Naive thymus-derived CD4-positive, alpha-beta T cell (primary cell): ENCODE measurements around the gene ARMC7. TPM values are rescaled to one million over a fixed set of nuclear protein-coding genes. Genes with fewer than 3 reads are reported as not detected.
"Not testable (repeated sequence)": the region's sequence is repeated elsewhere in the genome, so short reads cannot be mapped to it uniquely, and the experiment has no call there.

Experiments
- ATAC-seq: fragments of 150-1000 bp; cut with Tn5 transposase; 2 replicates; pipeline ENCODE4 v1.10.0; 2021; ENCODE audit warnings: mild to moderate bottlenecking, moderate library complexity
- CTCF ChIA-PET: fragments of 350-600 bp; sonication (Branson Sonifier 250); formaldehyde crosslinking; loops from one replicate; lab custom pipeline; 2021; ENCODE audit warnings: antibody characterized with exemption; lab: Charles Lee
- POLR2A ChIA-PET: fragments of 350-600 bp; sonication (Branson Sonifier 250); formaldehyde crosslinking; loops from one replicate; lab custom pipeline; 2021; ENCODE audit warnings: antibody characterized with exemption, inconsistent platforms; lab: Charles Lee
- DNase-seq, 9 donors: peaks; one replicate each; pipeline versions ENCODE4 v3.0.0 to v3.0.0-alpha.2; 2020 to 2022; ENCODE audit warnings: mixed read lengths in 1 of 9
- H3K27ac ChIP-seq: one replicate; pipeline ENCODE4 v1.7.0; 2013; ENCODE audit warnings: mild to moderate bottlenecking, low read depth, low read length, moderate library complexity
- H3K27me3 ChIP-seq, 2 donors: one replicate each; pipeline ENCODE4 v1.7.0; 2013; ENCODE audit warnings: low read length in 2 of 2, mild to moderate bottlenecking in 2 of 2, moderate library complexity in 2 of 2; ENCODE audit not compliant: control insufficient read depth in 2 of 2, insufficient read depth in 2 of 2
- H3K36me3 ChIP-seq, 3 experiments: 1 replicate in 2 of 3; 2 replicates in 1 of 3; pipeline ENCODE4 v1.7.0; 2013; ENCODE audit warnings: low read length in 3 of 3, mild to moderate bottlenecking in 3 of 3, moderate library complexity in 1 of 3; ENCODE audit not compliant: insufficient read depth in 3 of 3, control insufficient read depth in 2 of 3
- H3K4me1 ChIP-seq, 2 donors: one replicate each; pipeline ENCODE4 v1.7.0; 2013; ENCODE audit warnings: low read length in 2 of 2, mild to moderate bottlenecking in 2 of 2, moderate library complexity in 1 of 2; ENCODE audit not compliant: control insufficient read depth in 2 of 2, insufficient read depth in 2 of 2
- H3K4me3 ChIP-seq: 2 replicates; pipeline ENCODE4 v1.7.0; 2013; ENCODE audit warnings: mild to moderate bottlenecking, low read length
- H3K9me3 ChIP-seq, 3 experiments: 1 replicate in 2 of 3; 2 replicates in 1 of 3; pipeline ENCODE4 v1.7.0; 2013; ENCODE audit warnings: low read length in 3 of 3; ENCODE audit not compliant: control insufficient read depth in 2 of 3
- H3K27ac Mint-ChIP-seq, 9 donors: one replicate each; pipeline ENCODE4 v1.8.0; 2020 to 2022; ENCODE audit warnings: mixed read lengths in 9 of 9, mild to moderate bottlenecking in 8 of 9, moderate library complexity in 5 of 9, inconsistent platforms in 2 of 9
- H3K27me3 Mint-ChIP-seq, 5 donors: one replicate each; pipeline ENCODE4 v1.8.0; 2021 to 2022; ENCODE audit warnings: mixed read lengths in 5 of 5, mild to moderate bottlenecking in 1 of 5
- H3K36me3 Mint-ChIP-seq, 5 donors: one replicate each; pipeline ENCODE4 v1.8.0; 2020 to 2022; ENCODE audit warnings: mixed read lengths in 5 of 5, mild to moderate bottlenecking in 3 of 5, inconsistent platforms in 1 of 5
- H3K4me1 Mint-ChIP-seq, 7 donors: one replicate each; pipeline ENCODE4 v1.8.0; 2020 to 2022; ENCODE audit warnings: mixed read lengths in 7 of 7, mild to moderate bottlenecking in 3 of 7, inconsistent platforms in 1 of 7
- H3K4me3 Mint-ChIP-seq, 10 donors: one replicate each; pipeline ENCODE4 v1.8.0; 2020 to 2022; ENCODE audit warnings: mild to moderate bottlenecking in 10 of 10, mixed read lengths in 10 of 10, moderate library complexity in 6 of 10, inconsistent platforms in 2 of 10
- H3K9me3 Mint-ChIP-seq, 11 donors: one replicate each; pipeline ENCODE4 v1.8.0; 2020 to 2022; ENCODE audit warnings: mixed read lengths in 11 of 11, mild to moderate bottlenecking in 4 of 11, inconsistent platforms in 1 of 11, moderate library complexity in 1 of 11
- intact Hi-C, 2 donors: fragments of 100-400 bp; cut with micrococcal nuclease; formaldehyde crosslinking; loops; one replicate each; pipeline ENCODE4 v1.15.1; 2023
- polyA plus RNA-seq, 2 donors: library from polyadenylated mRNA; unstranded; fragments of 300-500 nt; fragmentation: Illumina TruSeq; gene quantifications; one replicate each; pipeline ENCODE4 v1.2.3, GENCODE V29; 2021
- total RNA-seq, 6 experiments: library from RNA in 5 of 6; stranded (reverse) in 5 of 6; gene quantifications; 1 replicate in 5 of 6; 2 replicates in 1 of 6; pipeline ENCODE4 v1.2.3 and lab custom pipeline; 2021 to 2026

ARMC7 gene
- total and polyA plus RNA-seq, 7 experiments from 2014 or later, result 1.8 to 18.9 (median 10.5) TPM

DNA sequence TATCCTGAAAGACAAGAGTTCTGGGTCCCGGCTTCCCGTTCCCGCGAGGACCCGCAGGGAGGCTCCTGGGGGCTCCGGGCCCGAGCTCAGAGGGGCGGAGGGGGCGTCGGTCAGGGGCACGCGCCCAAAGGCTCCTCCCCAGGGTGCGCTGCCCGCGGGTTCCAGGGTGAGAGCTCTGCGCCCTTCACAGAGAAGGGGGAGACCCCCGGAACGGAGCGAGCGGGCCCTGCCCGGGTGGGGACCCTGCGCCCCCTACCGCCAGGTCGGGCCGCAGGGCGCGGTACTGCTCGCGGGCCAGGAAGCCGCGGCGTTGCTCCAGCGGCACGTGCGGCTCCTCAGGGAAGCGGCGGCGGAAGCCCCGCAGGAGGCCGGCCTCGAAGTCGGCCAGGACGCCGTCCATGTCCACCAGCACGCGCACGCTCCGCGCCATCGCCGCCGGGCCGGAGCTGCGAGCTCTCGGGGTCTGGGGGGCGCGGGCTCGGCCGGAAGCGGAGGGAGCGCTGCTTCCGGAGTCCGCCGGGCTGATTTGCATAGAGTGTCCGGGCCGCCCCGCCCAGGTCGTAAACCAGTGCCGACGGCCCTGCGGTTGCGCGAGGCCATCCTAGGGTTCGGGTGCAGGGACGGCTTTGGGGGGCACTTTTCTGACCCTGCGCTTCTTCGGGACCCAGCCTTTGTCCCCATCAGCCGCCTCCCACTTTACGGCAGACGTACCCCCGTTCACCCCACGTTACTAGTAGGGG lies 21.7 kb downstream of the ARMC7 start, which contains the start of gene NT5C:
Gene NT5C, minus strand, starts transcription at position 465 of the 740 bp plus-strand sequence. Its CDS starts 35 bp downstream, at position 430.
- Histone ChIP-seq H3K27me3 (no peaks in the 10 kb centered on the region), H3K36me3 (peaks cover 0 to 14% (median 0%) of the 10 kb centered on the region in 3 experiments), H3K4me3 (peak within 1 kb of the TSS; percentile 71), H3K9me3 (no peaks in the 10 kb centered on the region), H3K4me1 (peaks cover 5 to 7% of the 10 kb centered on the region in 2 donors), H3K27ac (peak within 1 kb of the TSS; percentile 84)
- H3K4me3 Mint-ChIP-seq, result peak within 1 kb of the TSS; percentile 79 to 93 (median 88)
- H3K9me3 Mint-ChIP-seq, result no peaks in the 10 kb centered on the region
- H3K27ac Mint-ChIP-seq, result peak within 1 kb of the TSS; percentile 76 to 93 (median 88)
- POLR2A ChIA-PET, result interaction anchor here (0.6 to 2.4 kb wide), 15 partner anchors 9 to 385 kb away, joined by 3 to 14 read pairs (median 5); partner anchors contain the start of genes ARMC7, JPT1, SUMO2 and TSEN54
- peaks cover 7 to 23% (median 10%) of the 10 kb centered on the region in 7 donors for H3K4me1 Mint-ChIP-seq
- H3K36me3 Mint-ChIP-seq, result peaks cover 0 to 7% (median 0%) of the 10 kb centered on the region in 5 donors
- ATAC-seq (peak; percentile 85), DNase-seq (peak; percentile 32 to 82 (median 50))
- CTCF ChIA-PET, result interaction anchor here (0.6 to 3.7 kb wide), 17 partner anchors 10 to 170 kb away, joined by 3 to 41 read pairs (median 4); no protein-coding TSS in a partner anchor
- H3K27me3 Mint-ChIP-seq, result no peaks in the 10 kb centered on the region
- intact Hi-C loops, result loop anchor here (1.0 to 5.0 kb wide), 7 partner anchors 17 to 51 kb away; partner anchors contain the start of genes JPT1 (in 2 of the 2), SUMO2 (in 2 of the 2) and ARMC7 (in 1 of the 2)

DNA sequence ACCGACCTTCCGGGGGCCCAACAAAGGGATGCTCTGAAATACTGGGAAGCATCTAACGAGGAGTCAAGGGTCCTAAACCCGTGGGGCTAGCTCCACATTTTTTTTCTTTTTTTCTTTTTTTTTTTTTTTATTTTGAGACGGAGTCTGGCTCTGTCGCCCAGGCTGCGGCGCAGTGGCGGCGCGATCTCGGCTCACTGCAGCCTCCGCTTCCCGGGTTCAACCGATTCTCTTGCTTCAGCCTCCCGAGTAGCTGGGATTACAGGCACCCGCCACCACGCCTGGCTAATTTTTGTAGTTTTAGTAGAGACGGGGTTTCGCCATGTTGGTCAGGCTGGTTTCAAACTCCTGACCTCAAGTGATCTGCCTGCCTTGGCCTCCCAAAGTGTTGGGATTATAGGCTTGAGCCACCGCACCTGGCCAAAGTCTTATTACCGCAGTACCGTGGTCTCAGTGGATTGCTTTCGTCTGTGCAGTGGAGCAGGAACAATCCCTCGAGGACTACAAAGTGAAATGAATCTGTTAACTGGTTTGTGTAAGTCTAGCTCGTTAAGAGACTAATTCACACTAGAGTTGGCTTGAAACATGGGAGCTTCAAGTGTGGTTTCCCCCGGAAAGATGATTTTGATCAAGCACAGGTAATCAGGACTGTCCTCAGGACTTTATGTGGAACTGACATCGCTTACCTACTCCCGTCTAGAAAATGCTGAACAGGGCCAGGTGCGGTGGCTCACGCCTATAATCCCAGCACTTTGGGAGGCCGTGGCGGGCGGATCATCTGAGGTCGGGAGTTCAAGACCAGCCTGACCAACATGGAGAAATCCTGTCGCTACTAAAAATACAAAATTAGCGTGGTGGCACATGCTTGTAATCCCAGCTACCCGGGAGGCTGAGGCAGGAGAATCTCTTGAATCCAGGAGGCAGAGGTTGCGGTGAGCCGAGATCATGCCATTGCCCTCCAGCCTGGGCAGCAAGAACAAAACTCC lies 22.5 kb downstream of the ARMC7 start:
- H3K36me3 Mint-ChIP-seq, H3K9me3 ChIP-seq, ATAC-seq, H3K9me3 Mint-ChIP-seq, H3K4me1 ChIP-seq, H3K27me3 Mint-ChIP-seq, H3K27me3 ChIP-seq, DNase-seq: not testable (repeated sequence)
- intact Hi-C loops, result loop anchor here (5.0 kb wide), 2 partner anchors 40 to 50 kb away; partner anchors contain the start of gene SUMO2 (in 1 of the 2)
- H3K4me3 ChIP-seq, result peak overlapping the region; percentile 71
- peaks cover 0 to 14% (median 0%) of the 10 kb centered on the region in 3 experiments for H3K36me3 ChIP-seq
- peak overlapping the region; percentile 70 to 90 (median 86) for H3K4me3 Mint-ChIP-seq
- peak overlapping the region; percentile 71 to 93 (median 78) for H3K27ac Mint-ChIP-seq
- ChIA-PET POLR2A (interaction anchor here (0.7 to 2.4 kb wide), 8 partner anchors 8 to 198 kb away, joined by 3 to 14 read pairs (median 4); no protein-coding TSS in a partner anchor), CTCF (interaction anchor here (0.6 to 3.7 kb wide), 9 partner anchors 15 to 171 kb away, joined by 3 to 41 read pairs (median 5); no protein-coding TSS in a partner anchor)
- peaks cover 6 to 26% (median 10%) of the 10 kb centered on the region in 7 donors for H3K4me1 Mint-ChIP-seq
- H3K27ac ChIP-seq, result peak overlapping the region; percentile 84

DNA sequence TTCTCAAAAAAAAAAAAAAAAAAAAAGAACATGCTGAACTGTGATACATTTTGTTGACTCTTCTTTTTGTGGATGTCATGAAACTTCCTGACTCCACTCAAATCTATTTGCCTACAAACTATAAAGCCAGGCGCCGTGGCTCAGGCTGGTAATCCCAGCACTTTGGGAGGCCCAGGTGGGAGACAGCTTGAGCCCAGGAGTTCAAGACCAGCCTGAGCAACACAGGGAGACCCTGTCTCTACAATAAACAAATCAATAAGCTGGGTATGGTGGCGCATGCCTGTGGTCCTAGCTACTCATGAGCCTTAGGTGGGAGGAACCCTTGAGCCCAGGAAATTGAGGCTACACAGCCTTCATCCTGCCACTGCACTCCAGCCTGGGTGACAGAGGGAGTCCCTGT lies 23.2 kb downstream of the ARMC7 start:
- Mint-ChIP-seq H3K36me3 (peaks cover 0 to 7% (median 0%) of the 10 kb centered on the region in 5 donors), H3K27ac (peak overlapping the region in 3 of 9 donors; percentile 60 to 75 (median 72)), H3K4me3 (peak overlapping the region in 3 of 10 donors; percentile 77 to 88 (median 81)), H3K27me3 (no peaks in the 10 kb centered on the region), H3K4me1 (peaks cover 6 to 26% (median 10%) of the 10 kb centered on the region in 7 donors), H3K9me3 (no peaks in the 10 kb centered on the region)
- DNase-seq, result no peak
- Histone ChIP-seq H3K9me3 (no peaks in the 10 kb centered on the region), H3K27me3 (no peaks in the 10 kb centered on the region), H3K27ac (no peak overlapping the region), H3K4me3 (no peak overlapping the region), H3K4me1 (peaks cover 5 to 7% of the 10 kb centered on the region in 2 donors), H3K36me3 (peaks cover 0 to 14% (median 0%) of the 10 kb centered on the region in 3 experiments)
- POLR2A ChIA-PET, result interaction anchor here (1.0 kb wide), 1 partner anchor 18 kb away, joined by 6 read pairs; no protein-coding TSS in a partner anchor
- no peak for ATAC-seq
- CTCF ChIA-PET, result interaction anchor here (0.5 to 3.7 kb wide), 4 partner anchors 19 to 706 kb away, joined by 4 to 41 read pairs (median 5); no protein-coding TSS in a partner anchor
- intact Hi-C loops, result loop anchor here (5.0 kb wide), 2 partner anchors 39 to 49 kb away; partner anchors contain the start of gene SUMO2 (in 1 of the 2)

DNA sequence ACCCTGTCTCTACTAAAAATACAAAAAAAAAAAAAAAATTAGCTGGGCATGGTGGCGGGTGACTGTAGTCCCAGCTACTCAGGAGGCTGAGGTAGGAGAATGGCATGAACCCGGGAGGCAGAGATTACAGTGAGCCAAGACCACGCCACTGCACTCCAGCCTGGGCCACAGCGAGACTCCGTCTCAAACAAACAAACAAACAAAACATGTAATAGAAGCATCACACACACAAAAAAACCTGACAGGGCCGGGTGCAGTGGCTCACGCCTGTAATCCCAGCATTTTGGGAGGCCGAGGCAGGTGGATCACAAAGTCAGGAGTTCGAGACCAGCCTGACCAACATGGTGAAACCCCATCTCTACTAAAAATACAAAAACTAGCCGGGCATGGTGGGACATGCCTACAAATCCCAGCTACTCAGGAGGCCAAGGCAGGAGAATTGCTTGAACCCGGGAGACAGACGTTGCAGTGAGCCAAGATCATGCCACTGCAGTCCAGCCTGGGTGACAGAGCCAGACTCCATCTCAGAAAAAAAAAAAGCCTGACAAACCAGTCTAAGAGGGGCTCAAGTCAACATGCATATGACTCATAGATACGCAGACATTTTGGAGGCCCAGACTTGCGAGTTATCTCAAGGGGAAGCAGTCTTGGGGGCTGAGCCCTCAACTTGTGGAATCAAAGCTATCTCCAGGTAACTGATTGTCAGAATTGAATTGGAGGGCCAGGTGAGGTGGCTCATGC lies 24.0 kb downstream of the ARMC7 start:
- H3K27ac ChIP-seq, H3K9me3 ChIP-seq, DNase-seq, H3K27me3 ChIP-seq, ATAC-seq, H3K9me3 Mint-ChIP-seq, H3K4me1 ChIP-seq, H3K4me3 Mint-ChIP-seq, H3K27me3 Mint-ChIP-seq, H3K4me3 ChIP-seq, H3K36me3 Mint-ChIP-seq: not testable (repeated sequence)
- intact Hi-C loops, result loop anchor here (5.0 kb wide), 2 partner anchors 39 to 49 kb away; partner anchors contain the start of gene SUMO2 (in 1 of the 2)
- ChIA-PET POLR2A (interaction anchor here (0.7 kb wide), 1 partner anchor 37 kb away, joined by 3 read pairs; no protein-coding TSS in a partner anchor), CTCF (interaction anchor here (0.5 kb wide), 1 partner anchor 705 kb away, joined by 4 read pairs; no protein-coding TSS in a partner anchor)
- peaks cover 0 to 14% (median 0%) of the 10 kb centered on the region in 3 experiments for H3K36me3 ChIP-seq
- Mint-ChIP-seq H3K27ac (peak overlapping the region in 6 of 9 donors; percentile 39 to 74 (median 52)), H3K4me1 (peaks cover 6 to 26% (median 10%) of the 10 kb centered on the region in 7 donors)

DNA sequence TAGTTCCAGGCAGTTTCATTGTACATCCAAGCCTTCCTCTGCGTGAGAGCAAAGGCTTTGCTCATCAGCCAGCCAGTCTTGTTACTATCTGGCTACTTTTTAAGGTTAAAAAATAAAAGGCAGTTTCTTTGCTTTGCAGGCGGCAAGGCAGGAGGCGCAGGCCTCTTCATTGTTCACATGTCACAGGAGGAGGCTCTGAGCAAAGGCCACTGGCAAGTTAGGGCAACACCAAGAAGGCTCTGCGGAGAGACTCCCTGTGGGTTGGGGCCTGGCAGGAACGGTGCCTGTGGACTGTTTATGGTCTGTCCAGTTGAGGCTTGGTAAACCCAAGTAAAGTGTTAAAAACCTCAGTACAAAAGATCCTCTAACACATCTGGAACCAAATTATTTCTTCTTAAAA lies 25.7 kb downstream of the ARMC7 start:
- peaks cover 5 to 29% (median 11%) of the 10 kb centered on the region in 7 donors for H3K4me1 Mint-ChIP-seq
- intact Hi-C loops, result no loop called here
- CTCF ChIA-PET, result interaction anchor here (0.6 kb wide), 1 partner anchor 93 kb away, joined by 3 read pairs; no protein-coding TSS in a partner anchor
- H3K4me3 ChIP-seq, result no peak overlapping the region
- no peak overlapping the region for H3K4me3 Mint-ChIP-seq
- no peaks in the 10 kb centered on the region for H3K9me3 ChIP-seq
- H3K27me3 ChIP-seq, result no peaks in the 10 kb centered on the region
- no peaks in the 10 kb centered on the region for H3K9me3 Mint-ChIP-seq
- H3K27ac Mint-ChIP-seq, result peak overlapping the region in 5 of 9 donors; percentile 14 to 51 (median 33)
- POLR2A ChIA-PET, result no interaction called here
- ATAC-seq, result no peak
- peaks cover 0 to 9% (median 0%) of the 10 kb centered on the region in 5 donors for H3K36me3 Mint-ChIP-seq
- no peaks in the 10 kb centered on the region for H3K27me3 Mint-ChIP-seq
- H3K27ac ChIP-seq, result no peak overlapping the region
- DNase-seq, result no peak
- H3K36me3 ChIP-seq, result peaks cover 0 to 3% (median 0%) of the 10 kb centered on the region in 3 experiments
- H3K4me1 ChIP-seq, result peaks cover 3 to 5% of the 10 kb centered on the region in 2 donors
